DND-41 (cell line): ENCODE results near the gene ELL2.

Experiments used
- CTCF ChIP-seq: IDR thresholded peaks from 2 replicates; pipeline ENCODE4 v1.5.1; 2012; ENCODE audit warnings: borderline replicate concordance, low read length, moderate library complexity, mild to moderate bottlenecking; ENCODE audit not compliant: poor library complexity, severe bottlenecking; ENCODE audit errors: extremely low read depth
- EZH2 ChIP-seq: IDR thresholded peaks from 3 replicates; pipeline ENCODE4 v1.6.1; 2012; ENCODE audit warnings: borderline replicate concordance, low read depth, mild to moderate bottlenecking, moderate library complexity, low read length, inconsistent platforms; ENCODE audit not compliant: severe bottlenecking

GRCh38 chr5:95886340-95887044 is 75.2 kb downstream of the ELL2 start:
- TF ChIP-seq CTCF (no peak), EZH2 (no peak)
